K562 (cell line): ENCODE measurements around the gene DNASE2B. TPM values are rescaled to one million over a fixed set of nuclear protein-coding genes. Genes with fewer than 3 reads are reported as not detected.

ENCODE experiments used
- ATF3 ChIP-seq, 2 experiments: fragments of 450-650 bp in 1 of 2; sonication (generic) in 1 of 2; formaldehyde crosslinking in 1 of 2; IDR thresholded peaks in 1 of 2; conservative IDR thresholded peaks in 1 of 2; 2 replicates each; pipeline versions ENCODE4 v1.6.1 to v1.8.1; 2016 to 2023; ENCODE audit warnings: mild to moderate bottlenecking in 2 of 2, moderate library complexity in 2 of 2, inconsistent platforms in 1 of 2, missing genetic modification reagents in 1 of 2
- CEBPB ChIP-seq: fragments of 450-650 bp; IDR thresholded peaks from 2 replicates; pipeline ENCODE4 v1.6.1; 2016; ENCODE audit warnings: missing genetic modification characterization, missing compliant biosample characterization
- CHD1 ChIP-seq: fragments of 200-600 bp; sonication (generic); IDR thresholded peaks from one replicate; pipeline ENCODE4 v1.6.1; 2012; ENCODE audit warnings: mild to moderate bottlenecking, moderate library complexity, low read length, inconsistent platforms
- E2F3 ChIP-seq: fragments of 250-450 bp; sonication (Bioruptor Pico); IDR thresholded peaks from 2 replicates; pipeline ENCODE4 v1.4.0; 2020; ENCODE audit warnings: mild to moderate bottlenecking
- FOSL1 ChIP-seq: fragments of 200-800 bp; sonication (Bioruptor generic); conservative IDR thresholded peaks from 2 replicates; pipeline ENCODE4 v1.6.1; 2016; ENCODE audit warnings: missing genetic modification characterization, missing compliant biosample characterization
- GMEB1 ChIP-seq: fragments of 250-450 bp; sonication (Bioruptor Pico); IDR thresholded peaks from 2 replicates; pipeline ENCODE4 v1.4.0; 2020; ENCODE audit warnings: mild to moderate bottlenecking
- HNRNPUL1 ChIP-seq: fragments of 200-400 bp; formaldehyde crosslinking; IDR thresholded peaks from 2 replicates; pipeline ENCODE4 v1.6.1; 2017; ENCODE audit warnings: low read length
- ILK ChIP-seq: fragments of 450-650 bp; IDR thresholded peaks from 2 replicates; pipeline ENCODE4 v1.6.1; 2016; ENCODE audit warnings: missing genetic modification characterization, low read depth, mild to moderate bottlenecking, missing compliant biosample characterization, moderate library complexity, borderline replicate concordance
- KAT2B ChIP-seq: IDR thresholded peaks from one replicate; pipeline ENCODE4 v1.6.1; 2012; ENCODE audit warnings: low read depth, mild to moderate bottlenecking, control low read depth, inconsistent platforms, low read length, moderate library complexity
- MTA1 ChIP-seq: fragments of 450-650 bp; IDR thresholded peaks from 2 replicates; pipeline ENCODE4 v1.6.1; 2017; ENCODE audit warnings: borderline replicate concordance
- PRPF4 ChIP-seq: fragments of 200-400 bp; formaldehyde crosslinking; IDR thresholded peaks from one replicate; pipeline ENCODE4 v1.6.1; 2017; ENCODE audit warnings: low read length, low read depth, mild to moderate bottlenecking; ENCODE audit not compliant: insufficient read depth, poor library complexity, severe bottlenecking
- RBFOX2 ChIP-seq: fragments of 200-400 bp; formaldehyde crosslinking; IDR thresholded peaks from 2 replicates; pipeline ENCODE4 v1.6.1; 2017; ENCODE audit warnings: low read depth, mild to moderate bottlenecking, low read length, moderate library complexity
- REST ChIP-seq, 2 experiments: fragments of 450-650 bp; formaldehyde crosslinking in 1 of 2; IDR thresholded peaks; 2 replicates each; pipeline versions ENCODE4 v1.4.0 to v1.6.1; 2014 to 2020; ENCODE audit warnings: mild to moderate bottlenecking in 2 of 2, borderline replicate concordance in 1 of 2, low read depth in 1 of 2
- SIRT6 ChIP-seq: IDR thresholded peaks from one replicate; pipeline ENCODE4 v1.6.1; 2012; ENCODE audit warnings: low read depth, mild to moderate bottlenecking, control low read depth, inconsistent platforms, low read length, moderate library complexity
- SMARCB1 ChIP-seq: IDR thresholded peaks from 2 replicates; pipeline ENCODE4 v1.6.1; 2011; ENCODE audit warnings: improper control_type of control experiment, low read depth; ENCODE audit not compliant: insufficient read length
- SMC3 ChIP-seq: conservative IDR thresholded peaks from 2 replicates; pipeline ENCODE4 v1.6.1; 2011; ENCODE audit warnings: low read depth, low read length, improper control_type of control experiment; ENCODE audit not compliant: insufficient read depth
- THRAP3 ChIP-seq: fragments of 450-650 bp; IDR thresholded peaks from 2 replicates; pipeline ENCODE4 v1.6.1; 2016; ENCODE audit warnings: mild to moderate bottlenecking, inconsistent platforms, borderline replicate concordance
- ZNF384 ChIP-seq: IDR thresholded peaks from 2 replicates; pipeline ENCODE4 v1.6.1; 2012; ENCODE audit warnings: low read depth, low read length, improper control_type of control experiment
- polyA plus RNA-seq, 8 experiments: library from polyadenylated mRNA; depleted of rRNA in 4 of 8; stranded (reverse) in 5 of 8; unstranded in 3 of 8; fragments of >200 nt; fragmentation: Nextera tagmentation in 2 of 8; fragmentation: Illumina TruSeq in 1 of 8; extraction: Ambion mirVana in 2 of 8; extraction: Trizol in 1 of 8; gene quantifications; 2 replicates each; pipeline versions ENCODE4 v1.2.1 to v1.2.3, GENCODE V29; 2011 to 2014; ENCODE audit warnings: inconsistent platforms in 1 of 8, missing spikeins in 1 of 8
- total RNA-seq, 7 experiments: library from RNA; depleted of rRNA in 6 of 7; stranded (reverse); fragments of >200 nt in 6 of 7; fragmentation: Illumina TruSeq in 2 of 7; extraction: Trizol in 2 of 7; gene quantifications; 2 replicates each; pipeline versions ENCODE4 v1.2.1 to v1.2.3, GENCODE V29; 2011 to 2021; ENCODE audit warnings: low replicate concordance in 1 of 7

The DNASE2B gene
- total and polyA plus RNA-seq, 9 of the 15 experiments (the other 6 are each of a cell fraction or from before 2014, with no cell fraction given): not detected

GRCh38 chr1:84442256-84442655 lies 44.0 kb downstream of the DNASE2B start (continued):
- peak; percentile 91 for TF ChIP-seq REST (IDR thresholded peaks at IDR 0.05; ENCODE audit: borderline replicate concordance)
- no peak for TF ChIP-seq REST (CRISPR knock-in tag; IDR thresholded peaks at IDR 0.05; ENCODE audit: low read depth)
- TF ChIP-seq ILK (tag): no peak
- no peak for TF ChIP-seq SIRT6
- TF ChIP-seq KAT2B: no peak
- no peak for TF ChIP-seq GMEB1 (CRISPR knock-in tag)
- no peak for TF ChIP-seq SMARCB1
- no peak for TF ChIP-seq MTA1
- TF ChIP-seq E2F3: no peak
- TF ChIP-seq PRPF4: no peak
- no peak for TF ChIP-seq THRAP3
- TF ChIP-seq ZNF384: peak; percentile 85
- peak; percentile 59; the same call in 1 of the 2 replicates for TF ChIP-seq SMC3
- TF ChIP-seq FOSL1 (tag): peak; percentile 89
- TF ChIP-seq ATF3 (IDR thresholded peaks at IDR 0.05): peak; percentile 69
- TF ChIP-seq ATF3 (CRISPR knock-in tag; conservative IDR thresholded peaks at IDR 0.05): no peak
- TF ChIP-seq HNRNPUL1: no peak
- TF ChIP-seq CEBPB (tag): 0 out of 2 replicates have a peak, but pooled peaks have one; percentile 31
- no peak for TF ChIP-seq RBFOX2
- no peak for TF ChIP-seq CHD1
